ENCODE data around the gene POLN.

Gene POLN

GRCh38 chr4:2126309-2127043, 115.4 kb downstream of the POLN start:
- no peak for DNase-seq (ENCODE audit: extremely low read depth in 1 of 2, low read depth in 1 of 2)

- no peak for DNase-seq (ENCODE audit: extremely low read depth in 1 of 2, low read depth in 1 of 2)
Measured at GRCh38 chr4:2125831-2126230, 116.1 kb downstream of the POLN start.

GRCh38 chr4:2125023-2125422, 116.9 kb downstream of the POLN start:
- DNase-seq (ENCODE audit: extremely low read depth in 1 of 2, low read depth in 1 of 2): no peak

GRCh38 chr4:2116687-2117400, 125.1 kb downstream of the POLN start:
- DNase-seq (ENCODE audit: extremely low read depth in 1 of 2, low read depth in 1 of 2): no peak

- DNase-seq (ENCODE audit: extremely low read depth in 1 of 2, low read depth in 1 of 2): no peak
Measured at GRCh38 chr4:2105559-2105958, 136.4 kb downstream of the POLN start.

GRCh38 chr4:2104556-2105345, 137.2 kb downstream of the POLN start:
- no peak for DNase-seq (ENCODE audit: extremely low read depth in 1 of 2, low read depth in 1 of 2)

GRCh38 chr4:2103843-2104547, 137.9 kb downstream of the POLN start:
- DNase-seq (ENCODE audit: extremely low read depth in 1 of 2, low read depth in 1 of 2): no peak

GRCh38 chr4:2103127-2103842, 138.6 kb downstream of the POLN start:
- DNase-seq (ENCODE audit: extremely low read depth in 1 of 2, low read depth in 1 of 2): no peak

GRCh38 chr4:2102045-2102883, 139.7 kb downstream of the POLN start:
- no peak for DNase-seq (ENCODE audit: extremely low read depth in 1 of 2, low read depth in 1 of 2)

- no peak for DNase-seq (ENCODE audit: extremely low read depth in 1 of 2, low read depth in 1 of 2)
Measured at GRCh38 chr4:2101346-2102044, 140.4 kb downstream of the POLN start.

- DNase-seq (ENCODE audit: extremely low read depth in 1 of 2, low read depth in 1 of 2): no peak
Measured at GRCh38 chr4:2096073-2096609, 145.8 kb downstream of the POLN start.

- no peak for DNase-seq (ENCODE audit: extremely low read depth in 1 of 2, low read depth in 1 of 2)
Measured at GRCh38 chr4:2095236-2096072, 146.5 kb downstream of the POLN start.

- DNase-seq (ENCODE audit: extremely low read depth in 1 of 2, low read depth in 1 of 2): no peak
Measured at GRCh38 chr4:2094545-2094944, 147.4 kb downstream of the POLN start.

- DNase-seq (ENCODE audit: extremely low read depth in 1 of 2, low read depth in 1 of 2): no peak
Measured at GRCh38 chr4:2093265-2093664, 148.7 kb downstream of the POLN start.

- no peak for DNase-seq (ENCODE audit: extremely low read depth in 1 of 2, low read depth in 1 of 2)
Measured at GRCh38 chr4:2092669-2093053, 149.3 kb downstream of the POLN start.

GRCh38 chr4:2091990-2092668, 149.8 kb downstream of the POLN start:
- DNase-seq (ENCODE audit: extremely low read depth in 1 of 2, low read depth in 1 of 2): no peak

GRCh38 chr4:2090642-2091041, 151.3 kb downstream of the POLN start:
- DNase-seq (ENCODE audit: extremely low read depth in 1 of 2, low read depth in 1 of 2): no peak

Measured in stimulated activated CD8-positive, alpha-beta memory T cell treated with anti-CD3 and anti-CD28 coated beads, Interleukin-7, amount 100 ng/mL, for 48 hours (primary cell).